ENCODE data around the gene PPM1F. TPM values are rescaled to one million over a fixed set of nuclear protein-coding genes. Genes with fewer than 3 reads are reported as not detected.

PPM1F gene
- total and polyA plus RNA-seq, 2 donors (not counting 1 experiment from before 2014, with no cell fraction given): 18.1 to 30.0 TPM

- Histone ChIP-seq H3K79me2 (ENCODE audit: control insufficient read depth, insufficient read depth, low read length) (peaks cover 14% of the 10 kb centered on the region), H3K9ac (ENCODE audit: low read length) (no peak overlapping the region), H4K20me1 (ENCODE audit: control insufficient read depth, insufficient read depth, low read length, poor library complexity, severe bottlenecking) (no peaks in the 10 kb centered on the region), H3K4me3 (ENCODE audit: control extremely low read depth in 1 of 5, extremely low read depth in 1 of 5, insufficient read depth in 1 of 5, low read depth in 2 of 5, low read length in 4 of 5) (no peak overlapping the region), H2AFZ (ENCODE audit: insufficient read depth, low read depth, low read length, poor library complexity, severe bottlenecking) (no peak overlapping the region), H3K27me3 (replicated peaks in 1 of 4; ENCODE audit: control extremely low read depth in 1 of 4, control insufficient read depth in 3 of 4, insufficient read depth in 4 of 4, low read length in 3 of 4) (no peaks in the 10 kb centered on the region), H3K9me3 (ENCODE audit: control extremely low read depth in 1 of 3, control insufficient read depth in 2 of 3, insufficient read depth in 1 of 3, low read length in 2 of 3) (peaks cover 0 to 4% (median 0%) of the 10 kb centered on the region in 3 donors), H3K4me2 (replicated peaks; ENCODE audit: low read depth, low read length, poor library complexity, severe bottlenecking) (no peak overlapping the region), H3K36me3 (replicated peaks in 1 of 2; ENCODE audit: control extremely low read depth in 1 of 2, control insufficient read depth in 1 of 2, extremely low read depth in 1 of 2, insufficient read depth in 2 of 2, low read length in 1 of 2) (peaks cover 0 to 35% of the 10 kb centered on the region in 2 experiments), H3K4me1 (ENCODE audit: control insufficient read depth in 2 of 2, insufficient read depth in 2 of 2, low read length in 2 of 2) (no peaks in the 10 kb centered on the region), H3K27ac (ENCODE audit: low read length in 2 of 2) (no peak overlapping the region)
- ATAC-seq (ENCODE audit: low read depth) (no peak), DNase-seq (no peak)
- CTCF ChIA-PET: no interaction called here
- H3K9me3 Mint-ChIP-seq (ENCODE audit: insufficient read depth): no peaks in the 10 kb centered on the region
- H3K27me3 Mint-ChIP-seq: no peaks in the 10 kb centered on the region
- 89% methylated on average over 4 of the region's 16 CpGs for WGBS (ENCODE audit: insufficient coverage)
- TF ChIP-seq CTCF (IDR thresholded peaks at IDR 0.05): no peak
- no peak for TF ChIP-seq EZH2 (IDR thresholded peaks at IDR 0.05; ENCODE audit: borderline replicate concordance, insufficient read depth, low read depth, low read length, poor library complexity, severe bottlenecking)
- intact Hi-C loops (cut with micrococcal nuclease): no loop called here
- no peak overlapping the region for H3K27ac Mint-ChIP-seq
- POLR2A ChIA-PET: no interaction called here
- H3K4me1 Mint-ChIP-seq: peaks cover 5% of the 10 kb centered on the region
- H3K4me3 Mint-ChIP-seq: no peak overlapping the region
These were observed 25.3 kb downstream of the PPM1F start for GRCh38 chr22:21927174-21927823.

- Histone ChIP-seq H3K9me3 (ENCODE audit: control extremely low read depth in 1 of 3, control insufficient read depth in 2 of 3, insufficient read depth in 1 of 3, low read length in 2 of 3) (peaks cover 0 to 4% (median 0%) of the 10 kb centered on the region in 3 donors), H3K79me2 (ENCODE audit: control insufficient read depth, insufficient read depth, low read length) (peaks cover 14% of the 10 kb centered on the region), H3K27me3 (replicated peaks in 1 of 4; ENCODE audit: control extremely low read depth in 1 of 4, control insufficient read depth in 3 of 4, insufficient read depth in 4 of 4, low read length in 3 of 4) (no peaks in the 10 kb centered on the region), H4K20me1 (ENCODE audit: control insufficient read depth, insufficient read depth, low read length, poor library complexity, severe bottlenecking) (no peaks in the 10 kb centered on the region), H3K9ac (ENCODE audit: low read length) (no peak overlapping the region), H3K36me3 (replicated peaks in 1 of 2; ENCODE audit: control extremely low read depth in 1 of 2, control insufficient read depth in 1 of 2, extremely low read depth in 1 of 2, insufficient read depth in 2 of 2, low read length in 1 of 2) (peaks cover 0 to 32% of the 10 kb centered on the region in 2 experiments), H3K4me3 (ENCODE audit: control extremely low read depth in 1 of 5, extremely low read depth in 1 of 5, insufficient read depth in 1 of 5, low read depth in 2 of 5, low read length in 4 of 5) (no peak overlapping the region), H3K4me1 (ENCODE audit: control insufficient read depth in 2 of 2, insufficient read depth in 2 of 2, low read length in 2 of 2) (no peaks in the 10 kb centered on the region), H3K27ac (ENCODE audit: low read length in 2 of 2) (no peak overlapping the region), H3K4me2 (replicated peaks; ENCODE audit: low read depth, low read length, poor library complexity, severe bottlenecking) (no peak overlapping the region), H2AFZ (ENCODE audit: insufficient read depth, low read depth, low read length, poor library complexity, severe bottlenecking) (no peak overlapping the region)
- no peaks in the 10 kb centered on the region for H3K9me3 Mint-ChIP-seq (ENCODE audit: insufficient read depth)
- ChIA-PET POLR2A (no interaction called here), CTCF (no interaction called here)
- intact Hi-C loops (cut with micrococcal nuclease): no loop called here
- H3K27ac Mint-ChIP-seq: no peak overlapping the region
- DNase-seq (no peak), ATAC-seq (ENCODE audit: low read depth) (no peak)
- H3K27me3 Mint-ChIP-seq: no peaks in the 10 kb centered on the region
- H3K4me3 Mint-ChIP-seq: no peak overlapping the region
- peaks cover 5% of the 10 kb centered on the region for H3K4me1 Mint-ChIP-seq
- 87% methylated on average over 4 of the region's 4 CpGs for WGBS (ENCODE audit: insufficient coverage)
- TF ChIP-seq CTCF (IDR thresholded peaks at IDR 0.05): no peak
- no peak for TF ChIP-seq EZH2 (IDR thresholded peaks at IDR 0.05; ENCODE audit: borderline replicate concordance, insufficient read depth, low read depth, low read length, poor library complexity, severe bottlenecking)
These were observed 25.9 kb downstream of the PPM1F start for GRCh38 chr22:21926728-21927127.

All from B cell (primary cell).